HG03378 (cell line): ENCODE data around the gene TOMM40L.
"Not testable (repeated sequence)": the region's sequence is repeated elsewhere in the genome, so short reads cannot be mapped to it uniquely, and the experiment has no call there.

Source experiments
- ATAC-seq: cut with Tn5 transposase; IDR thresholded peaks from one replicate; pipeline ENCODE4 v1.9.1; 2021; ENCODE audit warnings: mild to moderate bottlenecking, moderate library complexity; ENCODE audit not compliant: unreplicated experiment

TOMM40L gene

DNA sequence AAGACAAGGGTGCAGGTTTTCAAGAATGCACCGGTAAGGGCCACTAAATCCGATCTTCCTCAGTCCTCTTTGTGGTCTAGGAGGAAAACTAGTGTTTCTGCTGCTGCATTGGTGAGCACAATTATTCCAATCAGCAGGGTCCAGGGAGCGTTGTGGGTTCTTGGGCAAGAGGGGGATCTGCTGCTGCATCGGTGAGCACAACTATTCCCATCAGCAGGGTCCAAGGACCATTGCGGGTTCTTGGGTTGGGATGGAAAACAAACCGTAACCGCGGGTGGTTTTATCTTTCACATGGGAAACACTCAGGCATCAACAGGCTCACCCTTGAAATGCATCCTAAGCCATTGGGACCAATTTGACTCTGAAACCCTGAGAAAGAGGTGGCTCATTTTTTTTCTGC, 25.7 kb downstream of the TOMM40L start:
- ATAC-seq: no peak

DNA sequence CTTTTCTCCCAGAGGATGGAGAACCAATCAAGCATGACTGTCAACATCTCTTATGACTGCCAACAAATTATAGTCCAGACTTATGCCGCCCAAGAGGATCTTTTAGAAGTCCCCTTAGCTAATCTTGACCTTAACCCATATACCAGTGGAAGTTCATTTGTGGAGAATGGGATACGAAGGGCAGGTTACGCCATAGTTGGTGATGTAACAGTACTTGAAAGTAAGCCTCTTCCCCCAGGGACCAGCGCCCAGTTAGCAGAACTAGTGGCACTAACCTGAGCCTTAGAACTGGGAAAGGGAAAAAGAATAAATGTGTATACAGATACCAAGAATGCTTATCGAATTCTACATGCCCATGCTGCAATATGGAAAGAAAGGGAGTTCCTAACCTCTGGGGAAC, 29.4 kb downstream of the TOMM40L start:
- not testable (repeated sequence) for ATAC-seq

DNA sequence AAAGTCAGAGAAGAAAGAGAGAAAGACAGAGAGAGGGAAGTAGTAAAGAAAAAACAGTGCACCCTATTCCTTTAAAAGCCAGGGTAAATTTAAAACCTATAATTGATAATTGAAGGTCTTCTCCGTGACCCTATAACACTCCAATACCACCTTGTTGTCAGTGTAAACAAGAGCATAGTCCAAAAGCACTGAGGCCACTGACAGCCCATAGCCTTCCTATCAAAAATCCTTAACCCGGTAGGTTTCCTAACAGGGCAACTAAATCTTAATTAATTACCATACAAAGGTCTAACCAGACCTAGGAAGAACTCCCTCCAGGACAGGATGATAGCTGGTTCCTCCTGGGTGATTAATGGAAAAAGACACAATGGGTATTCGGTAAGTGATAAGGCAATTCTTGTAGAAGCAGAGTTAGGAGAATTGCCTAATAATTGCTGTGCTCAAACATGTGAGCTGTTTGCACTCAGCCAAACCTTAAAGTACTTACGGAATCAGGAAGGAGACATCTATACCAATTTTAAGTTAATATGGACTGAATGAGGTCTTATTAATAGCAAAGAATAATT, 30.2 kb downstream of the TOMM40L start:
- not testable (repeated sequence) for ATAC-seq

DNA sequence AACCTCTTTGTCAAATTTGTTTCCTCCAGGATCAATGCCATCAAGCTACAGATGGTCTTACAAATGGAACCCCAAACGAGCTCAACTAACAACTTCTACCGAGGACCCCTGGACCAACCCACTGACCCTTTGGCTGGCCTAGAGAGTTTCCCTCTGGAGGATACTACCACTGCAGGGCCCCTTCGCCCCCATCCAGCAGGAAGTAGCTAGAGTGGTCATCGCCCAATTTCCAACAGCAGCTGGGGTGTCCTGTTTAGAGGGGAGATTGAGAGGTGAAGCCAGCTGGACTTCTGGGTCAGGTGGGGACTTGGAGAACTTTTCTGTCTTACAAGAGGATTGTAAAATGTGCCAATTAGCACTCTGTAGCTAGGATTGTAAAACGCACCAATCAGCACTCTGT, 31.2 kb downstream of the TOMM40L start:
- not testable (repeated sequence) for ATAC-seq

DNA sequence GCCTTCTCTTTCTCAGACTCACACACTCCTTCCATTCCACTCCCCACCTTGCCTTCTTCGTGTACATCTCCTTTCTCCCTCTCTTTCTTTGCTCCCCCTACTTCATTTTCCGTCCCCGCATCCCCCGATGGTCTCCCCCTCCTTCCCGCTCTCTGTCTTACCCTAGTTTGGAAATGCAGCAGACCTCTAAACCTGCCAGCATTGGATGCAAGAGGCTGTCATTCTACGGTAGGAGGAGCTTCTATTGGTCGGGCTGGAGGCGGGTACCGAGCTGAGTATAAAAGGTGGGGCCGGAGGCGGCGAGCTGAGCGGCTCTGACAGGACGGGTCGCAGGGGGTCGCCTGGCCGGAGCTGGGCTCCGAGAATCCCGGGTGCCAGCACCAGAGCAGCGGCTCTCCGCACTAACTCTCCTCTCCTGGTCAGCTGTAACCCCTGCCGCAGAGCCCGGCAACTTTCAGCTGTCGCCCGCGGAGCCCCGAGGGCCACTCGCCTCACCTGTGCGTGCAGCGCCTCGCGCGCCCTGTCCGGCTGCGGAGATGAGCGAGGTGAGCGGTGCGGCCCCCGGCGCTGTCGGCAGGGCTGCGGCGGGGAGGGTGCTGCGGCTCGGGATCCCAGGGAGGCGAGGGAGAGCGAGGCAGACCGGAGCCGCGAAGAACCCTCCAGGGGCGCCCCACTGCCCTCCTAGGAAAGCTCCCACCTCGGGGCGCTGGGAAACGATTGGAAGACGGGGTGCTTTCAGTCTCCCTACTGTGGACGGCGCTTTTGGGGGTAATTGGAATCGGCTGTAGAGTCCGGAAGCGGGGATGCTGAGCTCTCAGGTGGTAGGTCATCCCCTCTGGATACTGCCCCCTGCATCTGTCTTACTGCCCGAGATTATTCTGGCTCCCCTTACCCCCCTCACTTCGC, 32.8 kb downstream of the TOMM40L start, which contains the start of gene PCP4L1:
PCP4L1 (plus strand) TSS at position 307 of the 906 bp plus-strand sequence; CDS start at position 537, 230 bp downstream.
- ATAC-seq: no peak

DNA sequence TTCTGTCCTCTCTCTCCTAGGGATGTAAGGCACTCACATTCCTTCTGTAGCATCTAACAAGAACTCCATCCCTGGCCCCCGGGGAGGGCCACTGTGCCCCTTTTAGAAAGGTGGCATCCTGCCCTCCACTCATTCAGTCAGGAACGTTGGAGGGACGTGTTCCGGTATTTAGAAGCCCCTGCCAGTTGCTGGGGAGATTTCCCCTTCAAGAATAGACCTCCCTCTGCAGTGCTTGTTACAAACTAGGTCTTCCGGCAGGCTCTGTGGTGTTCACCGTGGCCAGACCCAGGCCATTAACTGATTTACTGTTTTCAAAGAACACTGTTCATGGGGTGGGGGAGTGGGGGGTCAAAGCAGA, 33.5 kb downstream of the TOMM40L start:
- no peak for ATAC-seq

DNA sequence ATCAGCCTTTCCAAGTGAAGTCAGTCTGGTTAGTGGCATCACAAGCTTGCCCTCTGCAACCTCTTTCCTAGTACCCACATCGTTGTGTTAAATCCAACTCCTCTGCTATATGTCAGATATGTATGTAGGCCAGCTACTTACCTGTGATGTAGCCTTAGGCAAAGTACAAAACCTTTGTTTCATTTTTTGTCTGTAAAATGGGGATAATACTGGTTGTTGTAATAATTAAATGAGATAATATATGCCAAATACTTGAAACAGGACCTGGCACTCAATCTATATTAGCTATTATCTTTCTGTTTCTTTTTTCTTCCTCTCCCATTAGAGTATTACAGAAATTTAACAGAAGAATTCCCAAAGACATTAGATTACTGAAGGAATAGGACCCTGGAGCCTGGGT, 33.9 kb downstream of the TOMM40L start:
- no peak for ATAC-seq

DNA sequence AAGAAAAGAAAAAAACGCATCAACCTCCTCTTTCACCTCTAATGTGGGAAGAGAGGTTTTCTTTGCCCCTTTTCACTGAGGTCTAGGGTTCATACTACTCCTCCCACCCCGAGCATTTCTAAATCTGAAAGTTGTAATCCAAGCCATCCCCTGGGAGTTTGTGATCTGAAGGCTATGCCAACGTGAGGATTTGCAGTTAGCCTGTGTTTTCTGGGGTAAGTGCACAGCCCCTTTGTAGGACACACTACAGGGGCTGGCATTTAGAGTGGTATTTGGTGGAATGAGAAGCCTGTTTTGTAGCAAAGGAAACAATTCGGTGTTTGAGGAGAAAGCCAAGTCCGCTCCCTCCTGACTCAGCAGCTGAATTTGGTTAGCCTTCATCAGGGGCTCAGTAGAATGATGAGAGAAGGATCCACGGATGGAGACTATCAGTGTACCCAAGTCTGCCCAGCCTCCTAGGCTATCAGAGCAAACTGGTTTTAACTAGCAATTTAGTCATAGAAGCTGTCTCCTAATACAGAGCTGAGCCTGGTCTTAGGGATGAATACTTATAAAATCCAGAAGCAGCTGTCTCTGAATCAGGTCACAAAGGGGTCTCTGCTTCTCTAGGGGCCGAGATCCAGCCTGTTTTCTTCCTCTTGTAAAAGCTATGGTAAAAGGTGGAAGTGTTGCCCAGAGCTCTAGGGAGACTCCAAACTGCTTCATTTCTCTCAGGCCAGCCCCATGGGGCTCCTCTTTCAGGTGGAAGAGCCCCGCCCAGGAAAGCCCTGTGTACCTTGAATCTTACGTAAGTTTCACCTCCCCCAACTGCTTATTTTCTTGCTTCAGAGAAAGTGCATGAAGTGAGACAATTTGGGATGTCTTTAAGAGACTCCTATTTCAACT, 34.8 kb downstream of the TOMM40L start:
- no peak for ATAC-seq

DNA sequence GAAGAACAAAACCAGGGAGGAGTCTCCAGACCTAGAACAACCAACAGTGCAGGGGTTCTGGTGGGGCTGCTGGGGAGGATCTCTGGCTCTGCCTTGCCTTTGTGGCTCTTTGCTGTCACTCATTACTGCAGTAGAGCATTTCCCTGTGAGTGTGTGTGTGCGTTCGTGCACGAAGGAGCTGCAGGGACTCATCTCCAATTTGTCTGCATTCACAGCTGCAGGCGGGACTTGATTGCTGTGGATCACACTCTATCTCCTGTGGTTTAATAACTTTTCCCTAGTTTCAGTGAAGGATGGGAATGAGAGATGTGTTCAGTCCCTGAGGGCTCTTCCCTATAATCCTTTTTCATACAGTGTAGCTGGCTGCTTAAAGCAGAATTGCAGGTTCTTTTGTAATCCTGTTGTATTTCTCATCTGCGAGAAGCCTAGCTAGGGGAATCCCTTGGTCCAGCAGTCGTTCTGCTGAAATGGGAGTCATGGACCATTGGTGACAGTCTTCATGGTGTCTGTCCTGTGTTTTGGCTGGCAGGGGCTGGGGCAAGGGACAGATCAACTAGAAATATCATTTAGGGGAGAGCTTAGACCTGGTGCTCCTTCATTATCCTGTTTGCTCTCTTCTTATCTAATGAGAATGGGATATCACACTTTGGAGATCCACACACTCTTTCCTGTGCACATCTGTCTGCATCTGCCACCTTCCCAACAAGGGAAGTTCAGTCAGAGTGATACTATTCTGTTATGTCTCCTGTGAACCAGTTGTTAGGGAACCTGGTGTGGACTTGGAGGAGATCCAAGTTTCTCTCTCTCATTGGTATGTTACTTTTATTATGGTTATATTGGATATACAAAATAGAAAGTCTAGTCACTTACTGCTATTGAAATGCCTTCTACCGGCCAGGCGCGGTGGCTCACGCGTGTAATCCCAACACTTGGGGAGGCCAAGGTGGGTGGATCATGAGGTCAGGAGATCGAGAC, 35.7 kb downstream of the TOMM40L start:
- no peak for ATAC-seq

DNA sequence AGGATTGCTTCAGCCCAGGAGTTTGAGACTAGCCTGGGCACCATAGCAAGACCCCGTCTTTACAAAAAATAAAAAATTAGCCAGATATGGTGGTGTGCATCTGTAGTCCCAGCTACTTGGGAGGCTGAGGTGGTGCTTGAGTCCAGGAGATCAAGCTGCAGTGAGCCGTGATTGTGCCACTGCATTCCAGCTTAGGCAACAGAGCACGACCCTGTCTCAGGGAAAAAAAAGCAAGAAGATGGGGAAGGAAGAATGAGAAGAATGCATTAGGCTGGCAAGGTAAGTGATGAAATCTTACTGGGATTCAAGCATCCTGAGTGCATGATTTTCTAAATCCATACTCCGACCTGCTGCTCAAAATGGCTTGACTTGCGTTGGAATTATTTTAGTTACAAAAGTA, 39.4 kb downstream of the TOMM40L start:
- ATAC-seq: no peak

DNA sequence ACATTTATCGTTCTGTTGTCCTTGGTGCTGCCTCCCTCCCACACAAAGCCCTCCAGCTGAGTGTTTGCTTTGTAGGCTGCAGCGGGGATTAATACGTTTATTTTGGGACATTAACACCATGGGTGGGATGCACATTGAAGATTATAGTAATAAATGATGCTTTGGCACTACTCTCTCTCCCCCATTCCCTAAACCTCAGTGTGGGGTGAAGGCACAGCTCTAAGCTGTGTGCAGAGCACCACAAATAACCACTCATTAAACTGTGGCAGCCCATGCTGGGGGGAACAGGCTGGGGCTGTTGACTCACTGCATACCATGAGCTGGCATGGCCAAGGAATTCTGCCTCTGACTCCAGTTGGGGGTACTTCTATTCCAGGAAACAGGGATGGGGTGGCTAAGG, 40.3 kb downstream of the TOMM40L start:
- ATAC-seq: no peak

DNA sequence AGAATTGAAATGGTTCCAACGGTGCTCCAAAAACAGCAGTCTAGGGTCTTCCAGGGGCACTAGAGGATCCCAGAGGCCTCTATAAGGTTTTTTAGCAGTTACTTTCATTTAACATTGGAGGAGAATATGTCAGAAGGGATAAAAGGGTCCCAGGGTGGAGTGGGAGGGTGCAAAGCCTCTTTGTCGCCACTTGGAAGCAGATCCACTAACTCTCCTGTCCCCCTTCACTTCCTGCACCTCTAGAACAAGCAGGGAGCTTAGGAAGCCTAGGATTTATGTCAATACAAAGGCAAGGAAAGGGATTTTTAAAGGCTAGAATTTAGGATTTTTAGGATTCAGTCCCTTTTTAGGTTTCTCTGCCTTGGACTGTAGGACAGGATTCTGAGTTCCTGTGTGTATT, 41.0 kb downstream of the TOMM40L start:
- ATAC-seq: no peak

DNA sequence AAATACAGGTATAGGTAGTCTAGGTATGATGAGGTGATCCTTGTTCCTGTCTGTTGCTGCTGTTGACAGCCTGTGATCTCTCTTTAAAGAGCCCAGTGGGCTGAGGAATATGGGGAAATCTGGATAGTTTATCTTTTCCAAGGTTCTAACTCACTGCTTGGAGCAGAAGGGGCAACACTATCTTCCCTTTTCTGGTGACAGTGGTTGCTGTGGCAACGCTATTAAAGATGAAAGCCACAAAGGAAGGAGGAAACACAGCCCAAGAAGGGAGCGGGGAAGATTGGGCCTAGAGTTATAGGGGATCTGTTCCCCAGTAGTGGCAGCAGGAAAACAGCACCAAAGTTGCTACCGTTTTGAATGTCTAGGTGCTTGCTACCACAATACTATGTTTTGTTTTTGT, 41.5 kb downstream of the TOMM40L start:
- no peak for ATAC-seq

DNA sequence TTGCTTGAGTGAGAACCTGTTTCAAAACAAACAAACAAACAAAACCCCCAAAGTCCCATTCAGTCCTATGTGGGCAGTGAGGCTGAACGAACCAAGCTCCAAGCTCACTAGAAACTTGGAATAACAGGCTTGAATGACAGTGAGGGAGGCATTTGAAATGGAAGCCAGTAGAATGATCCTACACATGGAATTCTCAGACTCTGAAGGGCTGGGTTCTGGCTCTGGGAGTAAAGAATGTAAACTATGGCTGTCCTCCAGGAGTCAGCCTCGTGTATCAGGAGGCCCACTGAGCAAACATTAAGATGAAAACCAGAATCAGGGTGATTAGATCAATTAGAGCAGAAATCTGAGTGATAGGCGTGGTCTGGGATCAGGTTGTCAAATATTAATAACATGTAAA, 47.5 kb downstream of the TOMM40L start:
- no peak for ATAC-seq

DNA sequence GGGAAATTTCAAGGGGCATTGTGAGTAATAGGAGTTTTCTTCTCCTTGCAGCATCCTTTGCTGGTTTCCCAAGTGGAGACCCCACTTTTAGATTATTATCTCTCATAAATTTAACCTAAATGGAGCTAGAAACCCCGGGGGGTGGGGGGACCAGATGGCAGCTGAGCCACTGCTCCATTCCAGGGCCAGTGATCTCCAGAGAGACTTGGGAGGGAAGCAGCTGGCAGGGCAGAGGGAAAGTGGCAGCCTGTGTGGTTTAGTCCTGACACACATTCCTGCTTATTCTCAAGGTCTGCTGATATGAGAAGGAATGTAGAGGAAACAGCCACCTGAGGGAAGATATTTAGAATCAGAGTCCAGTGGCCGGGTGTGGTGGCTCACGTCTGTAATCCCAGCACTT, 49.0 kb downstream of the TOMM40L start:
- ATAC-seq: no peak
